B cell (primary cell): ENCODE data around the gene MUC4. TPM values are rescaled to one million over a fixed set of nuclear protein-coding genes. Genes with fewer than 3 reads are reported as not detected.
"Not testable (repeated sequence)": the region's sequence is repeated elsewhere in the genome, so short reads cannot be mapped to it uniquely, and the experiment has no call there.

Experiments
- ATAC-seq: fragments of 200-7000 bp; cut with Tn5 transposase; one replicate; pipeline ENCODE4 v1.10.0; 2021; ENCODE audit warnings: low read depth, mild to moderate bottlenecking, moderate number of reproducible peaks, moderate library complexity
- CTCF ChIA-PET: fragments of 350-600 bp; sonication (Branson Sonifier 250); formaldehyde crosslinking; loops from one replicate; lab custom pipeline; 2021; ENCODE audit warnings: antibody characterized with exemption, inconsistent platforms; lab: Charles Lee
- POLR2A ChIA-PET: fragments of 350-600 bp; sonication (Branson Sonifier 250); formaldehyde crosslinking; loops from one replicate; lab custom pipeline; 2021; ENCODE audit warnings: antibody characterized with exemption; lab: Charles Lee
- DNase-seq: peaks from one replicate; pipeline ENCODE4 v3.0.0; 2013
- H2AFZ ChIP-seq: 2 replicates; pipeline ENCODE4 v1.6.1; 2012; ENCODE audit warnings: mild to moderate bottlenecking, low read depth, low read length; ENCODE audit not compliant: insufficient read depth, poor library complexity, severe bottlenecking
- H3K27ac ChIP-seq, 2 donors: 1 replicate in 1 of 2; 2 replicates in 1 of 2; pipeline ENCODE4 v1.5.1; 2012 to 2013; ENCODE audit warnings: low read length in 2 of 2, mild to moderate bottlenecking in 2 of 2, moderate library complexity in 1 of 2
- H3K27me3 ChIP-seq, 4 experiments: fragments of 200-600 bp in 1 of 4; sonication (generic) in 1 of 4; replicated peaks in 1 of 4; 1 replicate in 2 of 4; 2 replicates in 2 of 4; pipeline versions ENCODE4 v1.6.1 to v1.7.0; 2013 to 2016; ENCODE audit warnings: low read length in 3 of 4, mild to moderate bottlenecking in 2 of 4, mixed read lengths in 1 of 4, moderate library complexity in 1 of 4; ENCODE audit not compliant: insufficient read depth in 4 of 4, control insufficient read depth in 3 of 4; ENCODE audit errors: control extremely low read depth in 1 of 4
- H3K36me3 ChIP-seq, 2 experiments: replicated peaks in 1 of 2; 1 replicate in 1 of 2; 2 replicates in 1 of 2; pipeline versions ENCODE4 v1.6.1 to v1.7.1; 2013; ENCODE audit warnings: low read length in 1 of 2; ENCODE audit not compliant: insufficient read depth in 2 of 2, control insufficient read depth in 1 of 2; ENCODE audit errors: control extremely low read depth in 1 of 2, extremely low read depth in 1 of 2
- H3K4me1 ChIP-seq, 2 donors: fragments of 200-600 bp in 1 of 2; sonication (generic) in 1 of 2; 1 replicate in 1 of 2; 2 replicates in 1 of 2; pipeline versions ENCODE4 v1.5.1 to v1.6.1; 2013 to 2017; ENCODE audit warnings: low read length in 2 of 2; ENCODE audit not compliant: control insufficient read depth in 2 of 2, insufficient read depth in 2 of 2
- H3K4me2 ChIP-seq: replicated peaks from 2 replicates; pipeline ENCODE3; 2012; ENCODE audit warnings: mild to moderate bottlenecking, low read depth, low read length; ENCODE audit not compliant: poor library complexity, severe bottlenecking
- H3K4me3 ChIP-seq, 5 experiments: fragments of 200-600 bp in 1 of 5; sonication (generic) in 1 of 5; 1 replicate in 3 of 5; 2 replicates in 2 of 5; pipeline versions ENCODE4 v1.5.1 to v1.7.0; 2011 to 2016; ENCODE audit warnings: low read length in 4 of 5, mild to moderate bottlenecking in 4 of 5, low read depth in 2 of 5, control low read depth in 1 of 5, moderate library complexity in 1 of 5; ENCODE audit not compliant: insufficient read depth in 1 of 5; ENCODE audit errors: control extremely low read depth in 1 of 5, extremely low read depth in 1 of 5
- H3K79me2 ChIP-seq: fragments of 200-600 bp; sonication (generic); one replicate; pipeline ENCODE4 v1.6.0; 2016; ENCODE audit warnings: low read length; ENCODE audit not compliant: control insufficient read depth, insufficient read depth
- H3K9ac ChIP-seq: fragments of 200-600 bp; sonication (generic); 2 replicates; pipeline ENCODE4 v1.6.1; 2017; ENCODE audit warnings: mild to moderate bottlenecking, low read length, moderate library complexity
- H3K9me3 ChIP-seq, 3 donors: one replicate each; pipeline versions ENCODE4 v1.6.1 to v1.7.1; 2013; ENCODE audit warnings: low read length in 2 of 3; ENCODE audit not compliant: control insufficient read depth in 2 of 3, insufficient read depth in 1 of 3; ENCODE audit errors: control extremely low read depth in 1 of 3
- H4K20me1 ChIP-seq: 2 replicates; pipeline ENCODE4 v1.6.0; 2012; ENCODE audit warnings: mild to moderate bottlenecking, low read length; ENCODE audit not compliant: insufficient read depth, control insufficient read depth, poor library complexity, severe bottlenecking
- H3K27ac Mint-ChIP-seq: one replicate; pipeline ENCODE4 v1.8.0; 2021; ENCODE audit warnings: mixed read lengths
- H3K27me3 Mint-ChIP-seq: one replicate; pipeline ENCODE4 v1.8.0; 2021; ENCODE audit warnings: mixed read lengths
- H3K4me1 Mint-ChIP-seq: one replicate; pipeline ENCODE4 v1.8.0; 2021; ENCODE audit warnings: mixed read lengths
- H3K4me3 Mint-ChIP-seq: one replicate; pipeline ENCODE4 v1.8.0; 2021; ENCODE audit warnings: mixed read lengths
- H3K9me3 Mint-ChIP-seq: one replicate; pipeline ENCODE4 v1.8.0; 2022; ENCODE audit warnings: mixed read lengths; ENCODE audit not compliant: insufficient read depth
- WGBS: methylation state at CpG from one replicate; pipeline ENCODE4 v1.1.5; 2013; ENCODE audit warnings: missing lambda C conversion rate; ENCODE audit not compliant: insufficient coverage; 5-methylcytosine and 5-hydroxymethylcytosine counted together
- intact Hi-C: fragments of 100-400 bp; cut with micrococcal nuclease; formaldehyde crosslinking; loops from one replicate; pipeline ENCODE4 v1.10.0; 2022
- polyA plus RNA-seq: library from polyadenylated mRNA; depleted of rRNA; stranded (reverse); fragments of >200 nt; gene quantifications from 2 replicates; pipeline ENCODE4 v1.2.3, GENCODE V29; 2012
- total RNA-seq, 2 donors: library from RNA; stranded (reverse); fragments of 120-200 nt in 1 of 2; gene quantifications; 1 replicate in 1 of 2; 2 replicates in 1 of 2; pipeline versions ENCODE4 v1.2.3 to v1.2.4, GENCODE V29; 2013 to 2022

Gene MUC4
- total and polyA plus RNA-seq, 2 donors (not counting 1 experiment from before 2014, with no cell fraction given), result 0.22 to 1.2 TPM

GRCh38 chr3:195722996-195723345 lies 88.8 kb downstream of the MUC4 start:
- H3K4me3 Mint-ChIP-seq, H3K4me1 ChIP-seq, H3K9me3 Mint-ChIP-seq, H3K79me2 ChIP-seq, H3K36me3 ChIP-seq, H3K27ac ChIP-seq, CTCF ChIA-PET, H4K20me1 ChIP-seq, H3K4me2 ChIP-seq, H3K9ac ChIP-seq, DNase-seq, H3K9me3 ChIP-seq, intact Hi-C loops, H3K27me3 ChIP-seq, POLR2A ChIA-PET, ATAC-seq, H2AFZ ChIP-seq, H3K4me1 Mint-ChIP-seq, H3K27ac Mint-ChIP-seq, H3K4me3 ChIP-seq: not testable (repeated sequence)
- H3K27me3 Mint-ChIP-seq, result peaks cover 20% of the 10 kb centered on the region
- WGBS, result 82% methylated on average over 2 of the region's 9 CpGs

GRCh38 chr3:195722139-195722995 lies 89.4 kb downstream of the MUC4 start:
- H3K9me3 ChIP-seq, H3K4me3 ChIP-seq, H3K4me1 ChIP-seq, H3K4me2 ChIP-seq, H3K9ac ChIP-seq, ATAC-seq, H3K27me3 ChIP-seq, POLR2A ChIA-PET, H2AFZ ChIP-seq, H3K27ac Mint-ChIP-seq, H4K20me1 ChIP-seq, DNase-seq, intact Hi-C loops, H3K36me3 ChIP-seq, CTCF ChIA-PET, H3K9me3 Mint-ChIP-seq, H3K27ac ChIP-seq, H3K4me1 Mint-ChIP-seq, H3K4me3 Mint-ChIP-seq, H3K79me2 ChIP-seq: not testable (repeated sequence)
- 92% methylated on average over 5 of the region's 21 CpGs for WGBS
- peaks cover 18% of the 10 kb centered on the region for H3K27me3 Mint-ChIP-seq

GRCh38 chr3:195720831-195721506 lies 90.8 kb downstream of the MUC4 start, which contains the start of gene MUC20:
TSS of gene MUC20 (plus strand) at chr3:195720978. CDS start at chr3:195721008, 30 bp downstream.
- WGBS, result 48% methylated on average over 4 of the region's 16 CpGs
- peaks cover 13% of the 10 kb centered on the region for H3K27me3 Mint-ChIP-seq
- intact Hi-C loops, POLR2A ChIA-PET, H3K4me2 ChIP-seq, H3K27ac Mint-ChIP-seq, H3K27me3 ChIP-seq, H3K9ac ChIP-seq, H3K4me3 Mint-ChIP-seq, H3K36me3 ChIP-seq, DNase-seq, CTCF ChIA-PET, H3K4me1 ChIP-seq, H3K27ac ChIP-seq, ATAC-seq, H3K4me3 ChIP-seq, H3K9me3 Mint-ChIP-seq, H3K4me1 Mint-ChIP-seq, H2AFZ ChIP-seq, H4K20me1 ChIP-seq, H3K79me2 ChIP-seq: not testable (repeated sequence)
- peaks cover 0 to 10% (median 0%) of the 10 kb centered on the region in 3 donors for H3K9me3 ChIP-seq
